B cell (primary cell): ENCODE data around the gene CCNT2.

ENCODE experiments used
- CTCF ChIP-seq: fragments of 200-600 bp; IDR thresholded peaks from one replicate; pipeline ENCODE4 v1.8.0; 2022; ENCODE audit warnings: antibody characterized with exemption, mild to moderate bottlenecking
- EZH2 ChIP-seq: IDR thresholded peaks from 2 replicates; pipeline ENCODE4 v1.6.1; 2012; ENCODE audit warnings: borderline replicate concordance, low read depth, mild to moderate bottlenecking, moderate library complexity, low read length; ENCODE audit not compliant: insufficient read depth, poor library complexity, severe bottlenecking

- no peak for TF ChIP-seq EZH2
- no peak for TF ChIP-seq CTCF
Measured at GRCh38 chr2:134985061-134985460, 66.4 kb downstream of the CCNT2 start.
